Left hindlimb (tissue), 1 donor: ENCODE data around the gene ZBTB4.

Source experiments
- DNase-seq: peaks from one replicate; pipeline ENCODE4 v3.0.0-alpha.2; 2018

Gene ZBTB4

GRCh38 chr17:7479213-7480088 is at the start of gene ZBTB4:
ZBTB4 (minus strand) TSS chr17:7479631; CDS start chr17:7466801, 12,830 bp downstream.
- peak; percentile 76 for DNase-seq

DNA sequence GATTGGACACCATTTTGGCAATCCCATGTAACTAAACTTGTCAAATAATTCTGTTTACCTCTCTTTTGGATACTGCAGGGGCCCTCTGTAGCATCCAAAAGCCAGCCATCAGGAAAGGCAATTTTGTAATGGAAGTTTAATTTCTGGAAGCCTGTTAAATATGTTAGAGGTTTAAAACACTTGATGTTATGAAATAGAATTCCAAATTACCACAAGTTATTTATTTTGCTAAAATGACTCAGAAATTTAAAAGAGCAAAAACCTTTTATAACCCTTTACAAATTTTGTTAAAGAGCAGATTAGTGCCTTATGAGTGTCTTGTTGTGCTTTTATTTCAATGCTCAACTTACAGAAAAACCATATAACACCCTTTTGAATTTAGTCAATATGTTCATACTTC is 49.4 kb upstream of the ZBTB4 start:
- no peak for DNase-seq

- no peak for DNase-seq
These were observed 43.6 kb upstream of the ZBTB4 start for GRCh38 chr17:7523033-7523432.

GRCh38 chr17:7515911-7516610 is 36.6 kb upstream of the ZBTB4 start:
- DNase-seq: no peak

DNA sequence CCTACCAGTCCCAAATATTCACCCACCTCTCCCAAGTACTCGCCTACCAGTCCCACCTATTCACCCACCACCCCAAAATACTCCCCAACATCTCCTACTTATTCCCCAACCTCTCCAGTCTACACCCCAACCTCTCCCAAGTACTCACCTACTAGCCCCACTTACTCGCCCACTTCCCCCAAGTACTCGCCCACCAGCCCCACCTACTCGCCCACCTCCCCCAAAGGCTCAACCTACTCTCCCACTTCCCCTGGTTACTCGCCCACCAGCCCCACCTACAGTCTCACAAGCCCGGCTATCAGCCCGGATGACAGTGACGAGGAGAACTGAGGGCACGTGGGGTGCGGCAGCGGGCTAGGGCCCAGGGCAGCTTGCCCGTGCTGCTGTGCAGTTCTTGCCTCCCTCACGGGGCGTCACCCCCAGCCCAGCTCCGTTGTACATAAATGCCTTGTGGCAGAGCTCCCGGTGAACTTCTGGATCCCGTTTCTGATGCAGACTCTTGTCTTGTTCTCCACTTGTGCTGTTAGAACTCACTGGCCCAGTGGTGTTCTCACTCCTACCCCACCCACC is 34.5 kb upstream of the ZBTB4 start:
- DNase-seq: no peak

DNA sequence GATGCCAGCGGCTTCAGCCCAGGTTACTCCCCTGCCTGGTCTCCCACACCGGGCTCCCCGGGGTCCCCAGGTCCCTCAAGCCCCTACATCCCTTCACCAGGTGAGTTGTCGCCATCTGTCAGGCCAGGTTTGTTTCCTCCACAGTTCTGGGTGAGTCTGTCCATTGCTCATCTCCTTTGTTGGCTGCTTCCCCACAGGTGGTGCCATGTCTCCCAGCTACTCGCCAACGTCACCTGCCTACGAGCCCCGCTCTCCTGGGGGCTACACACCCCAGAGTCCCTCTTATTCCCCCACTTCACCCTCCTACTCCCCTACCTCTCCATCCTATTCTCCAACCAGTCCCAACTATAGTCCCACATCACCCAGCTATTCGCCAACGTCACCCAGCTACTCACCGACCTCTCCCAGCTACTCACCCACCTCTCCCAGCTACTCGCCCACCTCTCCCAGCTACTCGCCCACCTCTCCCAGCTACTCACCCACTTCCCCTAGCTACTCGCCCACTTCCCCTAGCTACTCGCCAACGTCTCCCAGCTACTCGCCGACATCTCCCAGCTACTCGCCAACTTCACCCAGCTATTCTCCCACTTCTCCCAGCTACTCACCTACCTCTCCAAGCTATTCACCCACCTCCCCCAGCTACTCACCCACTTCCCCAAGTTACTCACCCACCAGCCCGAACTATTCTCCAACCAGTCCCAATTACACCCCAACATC is 33.6 kb upstream of the ZBTB4 start:
- DNase-seq: no peak

GRCh38 chr17:7512105-7512504 is 32.7 kb upstream of the ZBTB4 start:
- no peak for DNase-seq

DNA sequence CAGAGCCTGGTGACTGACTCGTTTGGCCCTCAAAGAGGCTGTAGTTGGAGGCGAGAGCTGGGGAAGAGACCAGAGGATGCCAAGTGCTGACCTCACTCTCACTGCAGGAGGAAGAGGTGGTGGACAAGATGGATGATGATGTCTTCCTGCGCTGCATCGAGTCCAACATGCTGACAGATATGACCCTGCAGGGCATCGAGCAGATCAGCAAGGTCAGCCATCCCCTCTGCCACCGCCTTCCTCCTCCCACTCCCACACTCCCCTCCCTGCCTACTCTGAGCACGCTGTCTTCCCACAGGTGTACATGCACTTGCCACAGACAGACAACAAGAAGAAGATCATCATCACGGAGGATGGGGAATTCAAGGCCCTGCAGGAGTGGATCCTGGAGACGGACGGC is 31.7 kb upstream of the ZBTB4 start:
- no peak for DNase-seq

DNA sequence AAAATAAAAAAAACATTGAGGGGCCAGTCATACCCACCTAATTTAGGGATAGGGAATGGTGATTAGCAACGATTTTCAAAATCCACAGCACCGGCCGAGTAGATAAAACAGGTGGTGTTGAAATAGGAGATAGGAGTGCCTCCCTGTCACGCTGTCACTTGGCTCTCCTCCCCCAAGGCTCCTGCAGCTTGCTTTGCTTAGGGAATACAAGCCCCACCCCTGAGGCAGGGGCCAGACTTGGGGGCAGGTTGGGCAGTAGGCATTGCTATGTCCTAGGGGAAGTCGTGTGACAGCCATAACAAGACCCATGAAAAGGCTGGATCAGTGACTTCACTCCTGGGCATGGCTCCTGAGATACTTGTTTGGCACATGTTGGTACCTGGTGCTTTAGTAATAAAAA is 30.5 kb upstream of the ZBTB4 start:
- no peak for DNase-seq

- no peak for DNase-seq
These were observed 29.4 kb upstream of the ZBTB4 start for GRCh38 chr17:7508846-7509245.

DNA sequence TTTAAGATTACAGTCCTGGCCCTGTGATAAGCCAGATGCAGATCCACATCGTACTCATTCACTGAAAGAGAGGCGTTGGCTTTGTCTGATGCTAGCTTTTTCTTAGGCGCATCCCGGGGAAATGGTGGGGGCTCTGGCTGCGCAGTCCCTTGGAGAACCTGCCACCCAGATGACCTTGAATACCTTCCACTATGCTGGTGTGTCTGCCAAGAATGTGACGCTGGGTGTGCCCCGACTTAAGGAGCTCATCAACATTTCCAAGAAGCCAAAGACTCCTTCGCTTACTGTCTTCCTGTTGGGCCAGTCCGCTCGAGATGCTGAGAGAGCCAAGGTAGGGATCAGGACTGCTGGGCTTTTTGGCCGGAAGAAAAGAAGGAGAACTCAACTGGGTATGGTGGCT is 28.7 kb upstream of the ZBTB4 start:
- no peak for DNase-seq

GRCh38 chr17:7503521-7503920 is 24.1 kb upstream of the ZBTB4 start:
- DNase-seq: no peak

DNA sequence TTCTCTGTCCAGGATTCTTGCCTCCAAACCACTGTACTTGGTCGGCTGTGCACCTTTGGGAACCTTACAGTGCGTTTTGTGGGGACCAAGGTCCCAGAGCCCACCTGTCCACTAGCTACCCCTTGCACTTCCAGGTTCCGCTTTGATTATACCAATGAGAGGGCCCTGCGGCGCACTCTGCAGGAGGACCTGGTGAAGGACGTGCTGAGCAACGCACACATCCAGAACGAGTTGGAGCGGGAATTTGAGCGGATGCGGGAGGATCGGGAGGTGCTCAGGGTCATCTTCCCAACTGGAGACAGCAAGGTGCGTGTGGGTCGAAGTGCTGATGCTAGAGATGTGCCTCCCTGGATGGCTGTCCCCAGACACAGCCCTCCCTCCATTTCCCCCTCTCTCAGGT is 23.6 kb upstream of the ZBTB4 start:
- DNase-seq: no peak

DNA sequence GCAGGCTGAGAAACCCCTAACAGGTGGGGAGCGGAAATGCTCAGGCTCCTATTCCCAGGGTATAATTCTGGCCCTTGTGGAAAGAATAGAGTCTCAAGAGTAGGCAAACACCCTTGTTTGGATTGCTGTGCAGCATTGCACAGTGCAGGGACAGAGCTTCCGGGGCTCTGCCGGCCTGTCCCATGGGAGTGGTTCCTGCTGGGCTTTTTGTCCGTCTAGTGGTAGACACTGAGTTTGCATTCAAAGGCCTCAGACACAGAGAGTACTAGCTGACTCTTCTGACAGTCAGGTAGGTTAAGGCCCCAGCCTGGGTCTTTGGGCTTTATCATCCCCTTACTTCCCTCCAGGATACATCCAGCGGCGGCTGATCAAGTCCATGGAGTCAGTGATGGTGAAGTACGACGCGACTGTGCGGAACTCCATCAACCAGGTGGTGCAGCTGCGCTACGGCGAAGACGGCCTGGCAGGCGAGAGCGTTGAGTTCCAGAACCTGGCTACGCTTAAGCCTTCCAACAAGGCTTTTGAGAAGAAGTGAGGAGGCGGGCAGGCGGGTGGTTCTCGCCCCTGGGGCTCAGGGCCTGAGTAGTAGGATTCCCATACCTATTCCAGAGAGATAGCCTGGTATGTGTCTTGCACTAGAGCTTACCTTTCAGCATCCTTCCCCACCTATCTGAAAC is 22.9 kb upstream of the ZBTB4 start:
- no peak for DNase-seq

- DNase-seq: no peak
These were observed 22.3 kb upstream of the ZBTB4 start for GRCh38 chr17:7501729-7502128.

- DNase-seq: no peak
These were observed 19.7 kb upstream of the ZBTB4 start for GRCh38 chr17:7499161-7499560.

DNA sequence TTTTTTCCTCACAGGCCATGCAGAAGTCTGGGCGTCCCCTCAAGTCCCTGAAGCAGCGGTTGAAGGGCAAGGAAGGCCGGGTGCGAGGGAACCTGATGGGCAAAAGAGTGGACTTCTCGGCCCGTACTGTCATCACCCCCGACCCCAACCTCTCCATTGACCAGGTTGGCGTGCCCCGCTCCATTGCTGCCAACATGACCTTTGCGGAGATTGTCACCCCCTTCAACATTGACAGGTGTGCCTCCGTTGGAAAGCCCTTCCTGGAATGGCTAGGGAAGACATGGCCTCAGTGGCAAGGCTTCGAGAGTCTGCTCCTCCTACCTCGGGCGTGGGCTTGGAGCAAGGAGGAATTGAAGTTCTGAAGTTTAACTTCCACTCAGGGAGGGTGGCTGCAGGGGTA is 18.2 kb upstream of the ZBTB4 start:
- DNase-seq: no peak

DNA sequence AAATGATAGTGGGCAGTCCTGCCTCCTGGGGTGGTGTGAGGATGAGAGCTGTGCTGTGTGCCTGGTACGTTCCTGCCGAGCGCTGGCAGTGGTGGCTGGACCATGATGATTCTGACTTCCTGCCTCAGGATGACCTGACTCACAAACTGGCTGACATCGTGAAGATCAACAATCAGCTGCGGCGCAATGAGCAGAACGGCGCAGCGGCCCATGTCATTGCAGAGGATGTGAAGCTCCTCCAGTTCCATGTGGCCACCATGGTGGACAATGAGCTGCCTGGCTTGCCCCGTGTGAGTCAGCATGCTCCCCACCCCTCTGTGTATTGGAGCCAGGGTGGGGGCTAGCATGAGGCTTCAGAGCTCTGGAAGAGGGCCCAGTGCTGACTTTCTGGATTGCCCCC is 17.8 kb upstream of the ZBTB4 start:
- no peak for DNase-seq

DNA sequence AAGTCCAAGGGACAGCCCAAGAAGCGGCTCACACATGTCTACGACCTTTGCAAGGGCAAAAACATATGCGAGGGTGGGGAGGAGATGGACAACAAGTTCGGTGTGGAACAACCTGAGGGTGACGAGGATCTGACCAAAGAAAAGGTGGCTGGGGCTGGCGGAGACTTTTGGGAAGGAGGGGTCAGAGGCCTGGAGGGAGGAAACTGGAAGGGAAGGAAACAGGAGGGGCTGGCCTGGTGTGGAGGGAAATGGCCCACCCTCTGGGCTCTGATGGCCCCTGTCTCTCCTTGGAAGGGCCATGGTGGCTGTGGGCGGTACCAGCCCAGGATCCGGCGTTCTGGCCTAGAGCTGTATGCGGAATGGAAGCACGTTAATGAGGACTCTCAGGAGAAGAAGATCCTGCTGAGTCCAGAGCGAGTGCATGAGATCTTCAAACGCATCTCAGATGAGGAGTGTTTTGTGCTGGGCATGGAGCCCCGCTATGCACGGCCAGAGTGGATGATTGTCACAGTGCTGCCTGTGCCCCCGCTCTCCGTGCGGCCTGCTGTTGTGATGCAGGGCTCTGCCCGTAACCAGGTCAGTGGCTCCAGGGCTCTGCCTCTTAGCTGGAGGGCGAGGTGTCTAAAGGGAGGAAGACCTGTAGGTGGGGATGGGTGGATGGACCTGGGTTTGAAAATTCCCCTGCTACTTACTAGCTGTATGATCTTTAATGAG is 17.2 kb upstream of the ZBTB4 start:
- DNase-seq: no peak

GRCh38 chr17:7495906-7496434 is 16.5 kb upstream of the ZBTB4 start:
- no peak for DNase-seq

DNA sequence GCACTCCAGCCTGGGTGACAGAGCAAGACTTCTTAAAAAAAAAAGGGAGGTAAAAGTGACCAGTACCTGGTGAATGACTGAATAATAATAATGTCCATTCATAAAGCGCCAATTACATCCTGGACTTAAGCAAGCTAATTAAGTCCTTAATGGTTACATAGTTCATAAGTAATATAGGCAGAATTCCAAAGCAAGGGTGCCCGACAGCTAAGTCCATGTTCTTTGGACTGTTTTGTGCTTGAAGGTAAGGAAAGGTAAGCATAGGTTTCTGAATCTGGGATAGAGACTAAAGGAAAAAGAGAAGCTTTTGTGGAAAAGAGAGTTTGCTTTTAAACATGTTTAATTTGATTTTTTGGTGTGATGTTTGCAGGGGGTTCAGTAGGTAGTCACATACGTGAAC is 14.5 kb upstream of the ZBTB4 start:
- DNase-seq: no peak

GRCh38 chr17:7491583-7491982 is 12.2 kb upstream of the ZBTB4 start:
- DNase-seq: no peak
